ENCODE measurements around the gene MTHFD2L. TPM values are rescaled to one million over a fixed set of nuclear protein-coding genes. Genes with fewer than 3 reads are reported as not detected.

MTHFD2L gene
- total RNA-seq, 1 experiment from 2014 or later, result 7.5 TPM

DNA sequence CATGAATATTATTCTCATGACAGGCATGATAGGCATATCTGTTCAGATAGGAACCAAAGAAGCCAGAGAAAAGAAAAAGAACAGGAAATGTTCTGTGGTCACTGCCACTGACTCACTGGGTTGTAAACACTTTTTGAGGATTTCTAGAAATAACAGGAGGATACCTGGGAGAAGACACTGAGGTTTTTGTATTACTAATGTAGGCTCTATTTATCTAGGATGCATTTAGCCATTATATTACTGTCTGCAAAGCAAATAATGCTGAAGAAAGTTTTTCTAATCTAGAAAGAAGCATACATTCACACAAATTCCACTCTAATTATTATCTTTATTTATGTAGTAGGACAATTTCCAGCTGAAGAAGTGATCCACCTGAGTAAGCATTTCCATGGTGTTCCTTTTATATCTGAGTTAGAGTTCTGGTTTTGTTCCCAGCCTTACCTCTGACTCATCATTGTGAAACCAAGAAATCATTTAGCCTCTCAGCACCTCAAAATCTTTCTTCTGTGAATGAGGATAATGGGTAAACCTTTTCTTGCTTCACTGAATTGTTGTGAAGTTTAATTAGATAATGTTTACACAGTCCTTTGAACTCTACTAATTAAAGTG, 110.2 kb downstream of the MTHFD2L start:
- in situ Hi-C loops (cut with HindIII; ENCODE audit: low pct_unique_long_range_greater_than_20kb, low sequenced_read_pairs), result no loop called here
- no peak for DNase-seq (ENCODE audit: low read depth, low spot score)

- in situ Hi-C loops (cut with HindIII; ENCODE audit: low pct_unique_long_range_greater_than_20kb, low sequenced_read_pairs), result no loop called here
- DNase-seq (ENCODE audit: low read depth, low spot score), result no peak
Measured at GRCh38 chr4:74268643-74269042, 110.7 kb downstream of the MTHFD2L start.

DNA sequence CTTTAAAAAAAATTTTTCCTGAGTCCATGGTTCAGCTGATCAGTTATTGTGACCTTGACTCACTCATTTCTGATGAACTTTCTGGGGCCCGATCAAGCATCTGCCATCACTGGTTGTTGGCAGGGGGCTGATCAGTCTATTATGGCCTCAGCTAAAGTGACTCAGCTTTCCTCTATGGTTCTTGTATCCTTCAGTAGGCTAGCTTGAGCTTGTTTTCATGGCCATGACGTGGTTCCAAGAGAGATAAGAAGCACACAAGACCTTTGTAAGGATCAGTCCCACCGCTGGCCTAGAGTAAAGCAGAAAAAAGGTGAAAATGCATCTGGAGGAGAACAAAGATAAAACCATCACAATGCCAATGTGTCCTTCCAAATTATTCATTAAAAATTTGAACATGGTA, 120.6 kb downstream of the MTHFD2L start:
- no peak for DNase-seq (ENCODE audit: low read depth, low spot score)
- in situ Hi-C loops (cut with HindIII; ENCODE audit: low pct_unique_long_range_greater_than_20kb, low sequenced_read_pairs), result no loop called here

GRCh38 chr4:74279716-74280115, 121.8 kb downstream of the MTHFD2L start:
- no peak for DNase-seq (ENCODE audit: low read depth, low spot score)
- in situ Hi-C loops (cut with HindIII; ENCODE audit: low pct_unique_long_range_greater_than_20kb, low sequenced_read_pairs), result no loop called here

DNA sequence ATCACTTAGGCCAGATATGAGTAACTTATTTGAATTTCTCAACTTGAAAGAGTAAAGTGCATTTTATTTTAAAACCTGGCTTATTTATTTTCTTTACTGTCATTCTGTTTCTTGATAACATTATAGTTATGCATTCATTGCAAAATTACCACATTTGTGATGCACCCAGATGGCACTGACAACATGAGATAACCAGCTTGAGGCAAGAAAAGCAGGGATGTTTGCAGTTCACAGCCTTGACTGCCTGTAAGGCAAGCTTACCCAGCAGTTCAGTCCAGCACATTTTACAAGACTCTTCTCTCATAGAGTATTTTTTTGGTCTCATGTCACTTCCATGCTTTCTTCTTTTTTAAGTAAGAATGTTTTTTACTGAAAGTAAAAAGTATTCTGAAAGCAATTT, 125.0 kb downstream of the MTHFD2L start:
- in situ Hi-C loops (cut with HindIII; ENCODE audit: low pct_unique_long_range_greater_than_20kb, low sequenced_read_pairs), result no loop called here
- no peak for DNase-seq (ENCODE audit: low read depth, low spot score)

- no peak for DNase-seq (ENCODE audit: low read depth, low spot score)
Measured at GRCh38 chr4:74283614-74284013, 125.7 kb downstream of the MTHFD2L start.

DNA sequence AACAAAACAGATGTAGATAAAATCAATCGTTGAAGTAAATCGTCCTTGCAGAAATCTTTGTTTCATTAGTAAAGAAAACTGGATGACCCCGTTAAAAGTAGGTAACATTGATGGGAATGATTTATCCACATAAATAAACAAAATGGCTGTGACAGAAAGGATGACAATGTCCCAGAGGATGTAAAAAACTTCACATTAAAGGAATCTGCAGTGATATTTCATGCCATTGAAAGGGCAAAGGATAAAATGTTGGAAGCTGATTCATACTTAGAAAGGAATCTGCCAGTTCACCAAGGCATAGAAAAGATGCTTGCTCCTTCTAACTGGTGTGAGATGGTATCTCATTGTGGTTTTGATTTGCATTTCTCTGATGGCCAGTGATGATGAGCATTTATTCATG, 126.1 kb downstream of the MTHFD2L start:
- no peak for DNase-seq (ENCODE audit: low read depth, low spot score)
- in situ Hi-C loops (cut with HindIII; ENCODE audit: low pct_unique_long_range_greater_than_20kb, low sequenced_read_pairs), result no loop called here

More at GRCh38 chr4:74283614-74284013, 125.7 kb downstream of the MTHFD2L start:
- in situ Hi-C loops (cut with HindIII; ENCODE audit: low pct_unique_long_range_greater_than_20kb, low sequenced_read_pairs), result no loop called here

DNA sequence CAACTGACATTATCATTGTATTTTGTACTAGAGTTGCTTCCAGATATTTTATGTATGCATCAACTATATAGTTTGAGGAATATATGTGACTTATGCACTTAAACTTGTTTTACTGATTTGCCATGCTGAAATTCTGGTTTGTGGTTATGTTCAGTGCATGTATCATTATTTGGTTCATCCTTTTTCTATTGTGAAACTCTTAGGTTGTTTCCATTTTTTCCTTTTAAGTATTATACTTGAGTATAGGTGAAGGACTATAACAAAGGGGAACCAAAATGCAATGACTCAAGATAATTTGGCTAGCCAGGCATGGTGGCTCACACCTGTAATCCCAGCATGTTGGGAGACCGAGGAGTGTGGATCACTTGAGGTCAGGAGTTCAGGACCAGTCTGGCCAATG, 129.2 kb downstream of the MTHFD2L start:
- DNase-seq (ENCODE audit: low read depth, low spot score), result no peak
- in situ Hi-C loops (cut with HindIII; ENCODE audit: low pct_unique_long_range_greater_than_20kb, low sequenced_read_pairs), result no loop called here

GRCh38 chr4:74287791-74288190, 129.9 kb downstream of the MTHFD2L start:
- DNase-seq (ENCODE audit: low read depth, low spot score), result no peak
- in situ Hi-C loops (cut with HindIII; ENCODE audit: low pct_unique_long_range_greater_than_20kb, low sequenced_read_pairs), result no loop called here

DNA sequence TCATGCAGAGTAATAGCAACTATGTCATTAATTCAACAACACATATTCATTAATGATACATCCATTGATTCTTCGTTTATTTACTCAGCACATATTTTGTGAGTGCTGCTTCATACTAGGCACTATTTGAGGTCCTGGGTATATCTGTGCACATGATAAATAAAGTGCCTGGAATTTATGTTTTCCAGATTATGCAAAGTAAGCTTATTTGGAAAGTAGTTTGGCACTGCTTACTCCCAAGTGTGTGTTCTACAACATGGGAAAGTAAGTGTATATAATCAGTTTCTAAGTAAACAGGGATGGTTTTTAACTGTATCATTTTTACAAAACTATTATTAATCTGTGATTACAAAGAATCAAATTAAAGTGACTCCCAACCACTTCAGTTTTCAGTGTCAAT, 133.6 kb downstream of the MTHFD2L start:
- in situ Hi-C loops (cut with HindIII; ENCODE audit: low pct_unique_long_range_greater_than_20kb, low sequenced_read_pairs), result no loop called here
- DNase-seq (ENCODE audit: low read depth, low spot score), result no peak

DNA sequence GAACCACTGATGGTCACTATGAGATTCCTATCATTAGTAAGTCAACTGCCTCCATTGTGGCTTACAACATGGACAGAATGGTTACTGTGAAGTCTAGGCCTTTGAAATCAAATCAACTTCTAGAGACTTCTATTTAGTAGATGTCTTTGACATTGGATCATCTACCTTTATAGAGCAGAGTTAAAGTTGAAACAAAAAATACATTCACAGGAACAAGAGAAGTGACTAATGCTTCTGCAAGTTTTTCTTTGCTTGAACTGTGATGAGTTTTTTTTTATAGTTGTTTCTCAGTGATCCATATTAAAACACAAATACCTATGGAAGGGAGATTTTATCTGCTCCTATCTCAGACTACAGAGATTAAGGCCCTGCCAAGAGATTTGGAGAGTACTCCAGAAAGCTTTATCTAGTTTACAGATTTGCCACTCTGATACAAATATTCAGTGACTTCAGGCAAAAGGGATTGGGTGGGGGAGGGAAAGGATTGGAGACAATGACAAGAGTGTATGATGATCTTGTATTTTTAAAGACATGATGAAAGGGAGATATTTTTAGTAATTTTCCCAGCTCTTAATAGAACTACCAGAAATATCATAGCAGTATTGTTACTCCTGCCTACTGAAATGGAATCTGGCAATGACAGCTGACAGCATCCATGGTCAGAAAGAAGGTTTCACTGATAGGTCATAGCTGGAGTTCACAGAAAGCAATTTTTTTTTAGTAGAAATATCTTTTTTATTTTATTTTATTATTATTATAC, 134.4 kb downstream of the MTHFD2L start:
- in situ Hi-C loops (cut with HindIII; ENCODE audit: low pct_unique_long_range_greater_than_20kb, low sequenced_read_pairs), result no loop called here
- DNase-seq (ENCODE audit: low read depth, low spot score), result no peak

DNA sequence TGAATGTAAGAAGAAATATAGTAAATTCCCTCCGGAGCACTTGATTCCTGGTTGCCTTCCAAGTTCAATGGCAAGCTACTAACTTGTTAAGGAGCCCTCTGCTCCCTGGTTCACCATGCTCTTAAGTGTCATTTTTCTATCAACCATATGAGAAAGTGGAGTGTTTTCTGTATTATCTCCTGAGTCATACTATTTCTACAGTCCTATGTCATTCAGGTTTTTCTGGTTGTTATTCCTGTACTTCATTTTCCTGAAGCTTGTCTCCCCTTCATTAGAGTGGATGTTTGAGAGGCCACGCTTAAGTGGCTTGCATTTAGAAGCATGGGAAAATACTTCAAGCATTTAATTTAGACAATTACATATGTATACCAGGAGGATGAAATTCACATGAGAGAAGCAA, 135.6 kb downstream of the MTHFD2L start:
- DNase-seq (ENCODE audit: low read depth, low spot score), result no peak
- in situ Hi-C loops (cut with HindIII; ENCODE audit: low pct_unique_long_range_greater_than_20kb, low sequenced_read_pairs), result no loop called here

GRCh38 chr4:74294681-74295080, 136.8 kb downstream of the MTHFD2L start:
- in situ Hi-C loops (cut with HindIII; ENCODE audit: low pct_unique_long_range_greater_than_20kb, low sequenced_read_pairs), result no loop called here
- no peak for DNase-seq (ENCODE audit: low read depth, low spot score)

- in situ Hi-C loops (cut with HindIII; ENCODE audit: low pct_unique_long_range_greater_than_20kb, low sequenced_read_pairs), result no loop called here
- no peak for DNase-seq (ENCODE audit: low read depth, low spot score)
Measured at GRCh38 chr4:74297539-74297938, 139.6 kb downstream of the MTHFD2L start.

GRCh38 chr4:74304095-74304625, 146.2 kb downstream of the MTHFD2L start:
- in situ Hi-C loops (cut with HindIII; ENCODE audit: low pct_unique_long_range_greater_than_20kb, low sequenced_read_pairs), result no loop called here
- no peak for DNase-seq (ENCODE audit: low read depth, low spot score)

GRCh38 chr4:74305000-74305399, 147.1 kb downstream of the MTHFD2L start:
- in situ Hi-C loops (cut with HindIII; ENCODE audit: low pct_unique_long_range_greater_than_20kb, low sequenced_read_pairs), result loop anchor here (5.0 kb wide), 1 partner anchor 78 kb away; no protein-coding TSS in a partner anchor

GRCh38 chr4:74307170-74307569, 149.3 kb downstream of the MTHFD2L start:
- in situ Hi-C loops (cut with HindIII; ENCODE audit: low pct_unique_long_range_greater_than_20kb, low sequenced_read_pairs), result loop anchor here (5.0 kb wide), 1 partner anchor 80 kb away; no protein-coding TSS in a partner anchor

More at GRCh38 chr4:74305000-74305399, 147.1 kb downstream of the MTHFD2L start:
- no peak for DNase-seq (ENCODE audit: low read depth, low spot score)

GRCh38 chr4:74308215-74308614, 150.3 kb downstream of the MTHFD2L start, which contains the start of gene EPGN:
Gene EPGN (plus strand): TSS chr4:74308470. CDS start chr4:74308534, 64 bp downstream.
- in situ Hi-C loops (cut with HindIII; ENCODE audit: low pct_unique_long_range_greater_than_20kb, low sequenced_read_pairs), result loop anchor here (5.0 kb wide), 1 partner anchor 81 kb away; no protein-coding TSS in a partner anchor
- no peak for DNase-seq (ENCODE audit: low read depth, low spot score)

More at GRCh38 chr4:74307170-74307569, 149.3 kb downstream of the MTHFD2L start:
- DNase-seq (ENCODE audit: low read depth, low spot score), result no peak

Data from SK-MEL-5 (cell line).